Measurements from ENCODE around the gene ZNF682.
"Not testable (repeated sequence)": the region's sequence is repeated elsewhere in the genome, so short reads cannot be mapped to it uniquely, and the experiment has no call there.

ZNF682 gene

GRCh38 chr19:20039203-20039723 is at the start of gene ZNF682:
ZNF682 (minus strand) TSS chr19:20039505; CDS start chr19:20039345, 160 bp downstream.
- H3K4me3 ChIP-seq (ENCODE audit: low read depth, low read length) = peak within 1 kb of the TSS; percentile 74
- DNase-seq (ENCODE audit: low read depth) = peak; percentile 92
- TF ChIP-seq CTCF (IDR thresholded peaks at IDR 0.05; ENCODE audit: low read depth, low read length) (no peak), MYC (IDR thresholded peaks at IDR 0.05; ENCODE audit: low read depth, low read length) (0 out of 2 replicates have a peak, but pooled peaks have one; percentile 8)

DNA sequence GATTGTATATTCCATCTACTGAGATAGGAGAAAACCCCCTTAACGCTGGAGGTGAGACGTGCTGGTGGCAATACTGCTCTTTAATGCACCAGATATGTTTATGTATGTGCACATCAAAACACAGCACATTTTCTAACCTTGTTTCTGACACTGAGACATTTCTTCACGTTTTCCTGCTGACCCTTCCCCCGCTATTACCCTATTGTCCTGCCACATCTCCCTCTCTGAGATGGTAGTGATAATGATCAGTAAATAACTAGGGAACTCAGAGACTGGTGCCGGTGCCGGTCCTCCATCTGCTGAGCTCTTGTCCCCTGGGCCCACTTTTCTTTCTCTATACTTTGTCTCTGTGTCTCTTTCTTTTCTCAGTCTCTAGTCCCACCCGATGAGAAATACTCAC is 43.6 kb upstream of the ZNF682 start:
- H3K4me3 ChIP-seq (ENCODE audit: low read depth, low read length); DNase-seq (ENCODE audit: low read depth): not testable (repeated sequence)

- not testable (repeated sequence) for H3K4me3 ChIP-seq (ENCODE audit: low read depth, low read length); DNase-seq (ENCODE audit: low read depth)
Measured at GRCh38 chr19:20082232-20082833, 43.0 kb upstream of the ZNF682 start.

DNA sequence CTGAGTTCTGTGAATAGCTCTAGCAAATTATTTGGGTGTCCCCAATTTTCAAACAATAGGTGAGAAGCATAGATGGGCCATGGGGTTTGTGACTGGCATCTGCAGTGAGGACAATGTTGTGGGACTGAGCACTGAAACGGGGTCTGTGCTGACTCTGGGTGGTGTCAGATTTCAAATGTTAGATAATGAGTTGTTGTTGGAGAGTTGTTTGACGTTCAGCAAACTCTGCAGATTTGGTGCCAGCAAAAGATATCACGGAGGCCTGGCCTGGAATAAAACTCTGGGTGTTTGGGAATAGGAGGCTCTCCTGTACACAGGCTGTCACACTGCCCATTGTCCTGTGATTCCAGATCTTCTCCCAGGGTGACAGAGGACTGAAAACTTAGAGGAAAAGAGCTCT is 41.4 kb upstream of the ZNF682 start:
- DNase-seq (ENCODE audit: low read depth) = no peak
- H3K4me3 ChIP-seq (ENCODE audit: low read depth, low read length) = no peak overlapping the region
- TF ChIP-seq POLR2A (IDR thresholded peaks at IDR 0.05; ENCODE audit: extremely low read depth, insufficient read length) = no peak
- TF ChIP-seq MYC (IDR thresholded peaks at IDR 0.05; ENCODE audit: low read depth, low read length) = no peak
- TF ChIP-seq, protein P1, sequence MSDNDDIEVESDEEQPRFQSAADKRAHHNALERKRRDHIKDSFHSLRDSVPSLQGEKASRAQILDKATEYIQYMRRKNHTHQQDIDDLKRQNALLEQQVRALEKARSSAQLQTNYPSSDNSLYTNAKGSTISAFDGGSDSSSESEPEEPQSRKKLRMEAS (IDR thresholded peaks at IDR 0.05; ENCODE audit: low read depth, low read length) = no peak
- TF ChIP-seq CTCF (IDR thresholded peaks at IDR 0.05; ENCODE audit: low read depth, low read length) = no peak

GRCh38 chr19:20079476-20079875 is 40.2 kb upstream of the ZNF682 start:
- peak overlapping the region; percentile 88 for H3K4me3 ChIP-seq (ENCODE audit: low read depth, low read length)
- no peak for TF ChIP-seq POLR2A (IDR thresholded peaks at IDR 0.05; ENCODE audit: extremely low read depth, insufficient read length)
- TF ChIP-seq, protein P1 (IDR thresholded peaks at IDR 0.05; ENCODE audit: low read depth, low read length) = no peak
- TF ChIP-seq MYC (IDR thresholded peaks at IDR 0.05; ENCODE audit: low read depth, low read length) = no peak
- TF ChIP-seq CTCF (IDR thresholded peaks at IDR 0.05; ENCODE audit: low read depth, low read length) = no peak
- peak; percentile 30 for DNase-seq (ENCODE audit: low read depth)

GRCh38 chr19:20078581-20079031 is 39.3 kb upstream of the ZNF682 start:
- TF ChIP-seq POLR2A (IDR thresholded peaks at IDR 0.05; ENCODE audit: extremely low read depth, insufficient read length) (no peak), CTCF (IDR thresholded peaks at IDR 0.05; ENCODE audit: low read depth, low read length) (no peak), MYC (IDR thresholded peaks at IDR 0.05; ENCODE audit: low read depth, low read length) (no peak)
- TF ChIP-seq, protein P1 (IDR thresholded peaks at IDR 0.05; ENCODE audit: low read depth, low read length) = no peak
- DNase-seq (ENCODE audit: low read depth) = peak; percentile 70
- H3K4me3 ChIP-seq (ENCODE audit: low read depth, low read length) = peak overlapping the region; percentile 88

DNA sequence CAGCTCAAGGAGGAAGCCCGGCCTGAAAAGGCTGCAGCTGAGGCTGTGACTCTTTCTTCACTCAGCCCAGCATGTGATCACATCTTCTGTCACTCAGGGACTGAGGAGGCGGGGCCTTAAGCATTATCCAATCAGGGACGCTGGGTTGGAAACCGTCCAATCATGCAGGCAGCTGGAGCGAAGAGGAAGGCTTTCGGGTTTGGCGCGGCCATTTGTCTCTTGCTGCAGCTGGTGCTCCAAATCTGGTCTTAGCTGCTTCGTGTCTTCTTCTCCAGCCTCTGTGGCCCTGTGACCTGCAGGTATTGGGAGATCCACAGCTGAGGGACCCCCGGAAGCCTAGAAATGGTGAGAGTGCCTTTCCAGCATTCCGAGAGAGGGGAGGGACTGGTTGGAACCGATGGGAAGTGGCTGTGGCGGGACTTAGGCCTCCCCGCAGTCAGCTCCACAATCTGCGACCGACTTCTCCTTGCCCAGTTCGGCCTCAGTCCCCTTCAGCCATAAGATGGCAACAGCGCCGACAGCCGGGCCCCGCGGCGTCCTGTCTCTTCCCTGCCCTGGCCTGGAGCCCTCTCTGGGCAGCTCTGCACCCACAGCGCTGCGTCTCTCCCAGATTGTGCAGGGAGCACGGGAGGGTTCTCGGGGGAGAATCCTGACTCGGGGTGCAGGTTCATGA is 38.6 kb upstream of the ZNF682 start, which contains the start of gene ZNF90:
TSS of gene ZNF90 (plus strand) at position 210 of the 673 bp plus-strand sequence. CDS start at position 343, 133 bp downstream.
- TF ChIP-seq CTCF (IDR thresholded peaks at IDR 0.05; ENCODE audit: low read depth, low read length) (no peak), POLR2A (IDR thresholded peaks at IDR 0.05; ENCODE audit: extremely low read depth, insufficient read length) (peak; percentile 50), MYC (IDR thresholded peaks at IDR 0.05; ENCODE audit: low read depth, low read length) (no peak; the same call in 1 of the 2 replicates)
- TF ChIP-seq, protein P1 (IDR thresholded peaks at IDR 0.05; ENCODE audit: low read depth, low read length) = peak; percentile 60
- peak; percentile 98 for DNase-seq (ENCODE audit: low read depth)
- H3K4me3 ChIP-seq (ENCODE audit: low read depth, low read length) = peak within 1 kb of the TSS; percentile 88

All from NB4 (cell line).